Neuronal stem cell (in vitro differentiated cells): Measurements from ENCODE around the gene BCL6B.

ENCODE experiments used
- DNase-seq: peaks from one replicate; pipeline ENCODE4 v3.0.0-alpha.2; 2013; ENCODE audit warnings: low spot score
- H2AFZ ChIP-seq: one replicate; pipeline ENCODE4 v1.6.1; 2013; ENCODE audit warnings: mild to moderate bottlenecking, low read length, inconsistent platforms
- H2AK5ac ChIP-seq: 2 replicates; pipeline ENCODE4 v1.6.1; 2013; ENCODE audit warnings: low read depth, mild to moderate bottlenecking, inconsistent platforms, low read length, moderate library complexity, mixed read lengths
- H2BK120ac ChIP-seq: 2 replicates; pipeline ENCODE4 v1.6.1; 2013; ENCODE audit warnings: low read depth, mild to moderate bottlenecking, inconsistent platforms, low read length, moderate library complexity, mixed read lengths
- H2BK12ac ChIP-seq: one replicate; pipeline ENCODE4 v1.6.1; 2013; ENCODE audit warnings: low read length, inconsistent platforms
- H2BK15ac ChIP-seq: 2 replicates; pipeline ENCODE4 v1.6.1; 2013; ENCODE audit warnings: mild to moderate bottlenecking, low read length, inconsistent platforms, mixed read lengths
- H2BK5ac ChIP-seq: one replicate; pipeline ENCODE4 v1.6.1; 2013; ENCODE audit warnings: inconsistent platforms, mild to moderate bottlenecking, low read length, moderate library complexity
- H3K14ac ChIP-seq: one replicate; pipeline ENCODE4 v1.6.1; 2013; ENCODE audit warnings: low read length, inconsistent platforms
- H3K18ac ChIP-seq: 2 replicates; pipeline ENCODE4 v1.6.1; 2013; ENCODE audit warnings: low read length, inconsistent platforms
- H3K23ac ChIP-seq: 2 replicates; pipeline ENCODE4 v1.6.1; 2013; ENCODE audit warnings: low read depth, mild to moderate bottlenecking, mixed read lengths, low read length, inconsistent platforms; ENCODE audit not compliant: poor library complexity
- H3K27ac ChIP-seq: replicated peaks from 3 replicates; pipeline ENCODE4 v1.5.1; 2013; ENCODE audit warnings: low read length, inconsistent platforms
- H3K27me3 ChIP-seq, 3 experiments: 2 replicates each; pipeline ENCODE4 v1.6.1; 2013; ENCODE audit warnings: low read length in 3 of 3, mild to moderate bottlenecking in 2 of 3, inconsistent platforms in 1 of 3, low read depth in 1 of 3, mixed read lengths in 1 of 3, moderate library complexity in 1 of 3; ENCODE audit not compliant: control insufficient read depth in 3 of 3, insufficient read depth in 3 of 3
- H3K36me3 ChIP-seq, 2 donors: replicated peaks in 1 of 2; 2 replicates each; pipeline ENCODE4 v1.6.1; 2013; ENCODE audit warnings: low read length in 2 of 2; ENCODE audit not compliant: control insufficient read depth in 2 of 2, insufficient read depth in 2 of 2
- H3K4ac ChIP-seq: 2 replicates; pipeline ENCODE4 v1.6.1; 2013; ENCODE audit warnings: inconsistent platforms, mild to moderate bottlenecking, low read length, moderate library complexity
- H3K4me1 ChIP-seq, 2 donors: 1 replicate in 1 of 2; 2 replicates in 1 of 2; pipeline ENCODE4 v1.6.1; 2013; ENCODE audit warnings: low read length in 2 of 2, low read depth in 1 of 2; ENCODE audit not compliant: control insufficient read depth in 2 of 2, insufficient read depth in 1 of 2
- H3K4me2 ChIP-seq: one replicate; pipeline ENCODE4 v1.6.1; 2013; ENCODE audit warnings: mild to moderate bottlenecking, low read length, inconsistent platforms; ENCODE audit not compliant: insufficient read depth, poor library complexity, severe bottlenecking
- H3K4me3 ChIP-seq, 2 donors: 2 replicates each; pipeline ENCODE4 v1.5.1; 2013; ENCODE audit warnings: low read length in 2 of 2, mild to moderate bottlenecking in 2 of 2, inconsistent platforms in 1 of 2, moderate library complexity in 1 of 2
- H3K79me1 ChIP-seq: one replicate; pipeline ENCODE4 v1.6.1; 2013; ENCODE audit warnings: low read depth, mild to moderate bottlenecking, inconsistent platforms, low read length, moderate library complexity
- H3K9ac ChIP-seq: one replicate; pipeline ENCODE4 v1.6.1; 2013; ENCODE audit warnings: mild to moderate bottlenecking, low read depth, low read length, inconsistent platforms; ENCODE audit not compliant: poor library complexity
- H3K9me3 ChIP-seq, 2 donors: replicated peaks in 1 of 2; 2 replicates each; pipeline versions ENCODE3 to v1.6.1; 2013; ENCODE audit warnings: low read length in 2 of 2, mild to moderate bottlenecking in 2 of 2, inconsistent platforms in 1 of 2, low read depth in 1 of 2, mixed read lengths in 1 of 2, moderate library complexity in 1 of 2; ENCODE audit not compliant: control insufficient read depth in 2 of 2, insufficient read depth in 1 of 2
- H4K8ac ChIP-seq: one replicate; pipeline ENCODE4 v1.6.1; 2013; ENCODE audit warnings: low read depth, mild to moderate bottlenecking, inconsistent platforms, low read length, moderate library complexity
- H4K91ac ChIP-seq: one replicate; pipeline ENCODE4 v1.6.1; 2013; ENCODE audit warnings: low read length, low read depth, mild to moderate bottlenecking, inconsistent platforms; ENCODE audit not compliant: poor library complexity
- WGBS, 2 donors: extraction: QIAGEN DNeasy Blood & Tissue Kit; methylation state at CpG; one replicate each; pipeline ENCODE4 v1.1.7; 2013; ENCODE audit warnings: missing lambda C conversion rate in 2 of 2, mixed read lengths in 1 of 2; ENCODE audit not compliant: insufficient read length in 2 of 2, insufficient replicate concordance in 1 of 2; ENCODE audit errors: extremely low coverage in 2 of 2; 5-methylcytosine and 5-hydroxymethylcytosine counted together

The BCL6B gene

GRCh38 chr17:7017827-7018200 is 5.0 kb upstream of the BCL6B start:
- no peak overlapping the region for H3K14ac ChIP-seq
- H2BK5ac ChIP-seq: no peak overlapping the region
- no peak overlapping the region for H3K4ac ChIP-seq
- no peak overlapping the region for H2BK12ac ChIP-seq
- H3K18ac ChIP-seq: no peak overlapping the region
- peaks cover 7% of the 10 kb centered on the region for H3K79me1 ChIP-seq
- no peak overlapping the region for H3K23ac ChIP-seq
- peaks cover 6 to 25% (median 20%) of the 10 kb centered on the region in 3 experiments for H3K27me3 ChIP-seq
- H3K4me2 ChIP-seq: no peak overlapping the region
- peak overlapping the region; percentile 14 for H3K9ac ChIP-seq
- peaks cover 5 to 15% of the 10 kb centered on the region in 2 donors for H3K36me3 ChIP-seq
- no peak overlapping the region for H2AK5ac ChIP-seq
- no peak overlapping the region for H3K4me3 ChIP-seq
- peaks cover 19 to 38% of the 10 kb centered on the region in 2 donors for H3K4me1 ChIP-seq
- no peak overlapping the region for H4K8ac ChIP-seq
- no peak overlapping the region for H4K91ac ChIP-seq
- no peak overlapping the region for H2AFZ ChIP-seq
- no peak overlapping the region for H3K27ac ChIP-seq
- H3K9me3 ChIP-seq: no peaks in the 10 kb centered on the region
- DNase-seq: no peak
- WGBS, 2 donors: no CpG with 5 or more reads among the region's 12 CpGs
- no peak overlapping the region for H2BK120ac ChIP-seq
- no peak overlapping the region for H2BK15ac ChIP-seq

GRCh38 chr17:7018331-7018964 is 4.4 kb upstream of the BCL6B start:
- Histone ChIP-seq H3K18ac (peak overlapping the region; percentile 27), H2BK5ac (no peak overlapping the region), H2BK120ac (no peak overlapping the region), H2AK5ac (no peak overlapping the region), H3K27ac (no peak overlapping the region), H3K14ac (no peak overlapping the region), H4K8ac (no peak overlapping the region), H3K4me1 (peaks cover 18 to 37% of the 10 kb centered on the region in 2 donors), H3K9me3 (peaks cover 0 to 6% of the 10 kb centered on the region in 2 donors), H2BK15ac (peak overlapping the region; percentile 64), H3K4ac (no peak overlapping the region), H3K79me1 (peaks cover 1% of the 10 kb centered on the region), H3K4me2 (no peak overlapping the region), H3K9ac (peak overlapping the region; percentile 14), H4K91ac (no peak overlapping the region), H3K27me3 (peaks cover 12 to 31% (median 26%) of the 10 kb centered on the region in 3 experiments), H2AFZ (peak overlapping the region; percentile 14), H3K36me3 (peaks cover 5 to 15% of the 10 kb centered on the region in 2 donors), H2BK12ac (no peak overlapping the region), H3K23ac (peak overlapping the region; percentile 48), H3K4me3 (no peak overlapping the region)
- DNase-seq: no peak
- 100% methylated on average over 1 to 2 of the region's 10 CpGs for WGBS, 2 donors

- H3K27me3 ChIP-seq: peaks cover 13 to 37% (median 33%) of the 10 kb centered on the region in 3 experiments
- peaks cover 1% of the 10 kb centered on the region for H3K79me1 ChIP-seq
- H3K23ac ChIP-seq: no peak overlapping the region
- H2AFZ ChIP-seq: peak overlapping the region; percentile 95
- no peak overlapping the region for H3K4me2 ChIP-seq
- no peak overlapping the region for H2BK120ac ChIP-seq
- no peak for DNase-seq
- no peak overlapping the region for H4K8ac ChIP-seq
- peaks cover 5 to 15% of the 10 kb centered on the region in 2 donors for H3K36me3 ChIP-seq
- no peak overlapping the region for H3K27ac ChIP-seq
- H2BK12ac ChIP-seq: no peak overlapping the region
- H2AK5ac ChIP-seq: no peak overlapping the region
- H2BK15ac ChIP-seq: peak overlapping the region; percentile 88
- no peak overlapping the region for H3K4ac ChIP-seq
- peaks cover 13 to 29% of the 10 kb centered on the region in 2 donors for H3K4me1 ChIP-seq
- H4K91ac ChIP-seq: no peak overlapping the region
- H2BK5ac ChIP-seq: no peak overlapping the region
- no CpG with 5 or more reads among the region's 10 CpGs for WGBS, 2 donors
- H3K9ac ChIP-seq: no peak overlapping the region
- H3K18ac ChIP-seq: no peak overlapping the region
- peak overlapping the region in 1 of 2 donors; percentile 33 for H3K4me3 ChIP-seq
- H3K9me3 ChIP-seq: peaks cover 0 to 8% of the 10 kb centered on the region in 2 donors
- no peak overlapping the region for H3K14ac ChIP-seq
These were observed 3.5 kb upstream of the BCL6B start for GRCh38 chr17:7019367-7019766.

- Histone ChIP-seq H4K91ac (no peak overlapping the region), H3K36me3 (peaks cover 5 to 15% of the 10 kb centered on the region in 2 donors), H2BK12ac (no peak overlapping the region), H3K9ac (no peak overlapping the region), H2AK5ac (no peak overlapping the region), H3K79me1 (peaks cover 1% of the 10 kb centered on the region), H3K4me1 (peaks cover 13 to 29% of the 10 kb centered on the region in 2 donors), H2BK5ac (no peak overlapping the region), H4K8ac (no peak overlapping the region), H3K9me3 (peaks cover 0 to 8% of the 10 kb centered on the region in 2 donors), H3K14ac (peak overlapping the region; percentile 44), H3K4me3 (peak overlapping the region in 1 of 2 donors; percentile 33), H2BK120ac (no peak overlapping the region), H2BK15ac (peak overlapping the region; percentile 88), H3K4me2 (peak overlapping the region; percentile 39), H3K27ac (no peak overlapping the region), H3K27me3 (peaks cover 13 to 43% (median 35%) of the 10 kb centered on the region in 3 experiments), H3K4ac (no peak overlapping the region), H2AFZ (peak overlapping the region; percentile 95), H3K23ac (no peak overlapping the region), H3K18ac (peak overlapping the region; percentile 95)
- WGBS, 2 donors: no CpG with 5 or more reads among the region's 16 CpGs
- DNase-seq: no peak
These were observed 2.9 kb upstream of the BCL6B start for GRCh38 chr17:7019839-7020519.
